HEK293 (cell line): Measurements from ENCODE around the gene CYREN.

Experiments
- CTCF ChIA-PET: fragments of 350-600 bp; formaldehyde crosslinking; extraction: SDS; loops from one replicate; lab custom pipeline; 2021; ENCODE audit warnings: antibody characterized with exemption; lab: Yijun Ruan, JAX
- POLR2A ChIA-PET: fragments of 300-600 bp; formaldehyde crosslinking; extraction: SDS; loops from one replicate; lab custom pipeline; 2020; ENCODE audit warnings: antibody characterized with exemption, inconsistent platforms; lab: Yijun Ruan, JAX
- H3K27ac ChIP-seq: fragments of 200-500 bp; sonication (Bioruptor generic); 2 replicates; pipeline ENCODE4 v1.5.1; 2014; ENCODE audit warnings: low read depth, low read length, control low read depth, inconsistent platforms; ENCODE audit errors: extremely low read depth
- H3K36me3 ChIP-seq, 2 experiments: fragments of 200-500 bp in 1 of 2; sonication (Bioruptor generic) in 1 of 2; 1 replicate in 1 of 2; 2 replicates in 1 of 2; pipeline ENCODE4 v1.5.1; 2014 to 2017; ENCODE audit warnings: inconsistent platforms in 2 of 2, low read length in 2 of 2; ENCODE audit not compliant: control insufficient read depth in 2 of 2, insufficient read depth in 1 of 2
- H3K4me1 ChIP-seq: fragments of 200-500 bp; sonication (Bioruptor generic); 2 replicates; pipeline ENCODE4 v1.5.1; 2014; ENCODE audit warnings: mild to moderate bottlenecking, low read length, inconsistent platforms; ENCODE audit not compliant: control insufficient read depth, insufficient read depth
- H3K4me3 ChIP-seq: 2 replicates; pipeline ENCODE4 v1.5.1; 2011; ENCODE audit warnings: low read depth, mild to moderate bottlenecking, control low read depth, low read length, moderate library complexity
- H3K9me3 ChIP-seq: fragments of 200-500 bp; sonication (Bioruptor generic); 2 replicates; pipeline ENCODE4 v1.5.1; 2014; ENCODE audit warnings: low read depth, low read length, inconsistent platforms; ENCODE audit not compliant: control insufficient read depth, insufficient read depth
- KLF1 ChIP-seq: fragments of 450-650 bp; formaldehyde crosslinking; IDR thresholded peaks from 2 replicates; pipeline ENCODE4 v1.5.1; 2016; ENCODE audit warnings: missing biosample characterization, missing genetic modification characterization
- MZF1 ChIP-seq: fragments of 450-650 bp; formaldehyde crosslinking; IDR thresholded peaks from 2 replicates; pipeline ENCODE4 v1.5.1; 2017; ENCODE audit warnings: missing biosample characterization, missing genetic modification characterization, borderline replicate concordance
- SP7 ChIP-seq: fragments of 450-650 bp; formaldehyde crosslinking; IDR thresholded peaks from 2 replicates; pipeline ENCODE4 v1.5.1; 2016; ENCODE audit warnings: missing biosample characterization, missing genetic modification characterization
- ZBTB1 ChIP-seq: fragments of 450-650 bp; formaldehyde crosslinking; IDR thresholded peaks from 2 replicates; pipeline ENCODE4 v1.5.1; 2016; ENCODE audit warnings: missing biosample characterization, missing genetic modification characterization
- ZBTB26 ChIP-seq: fragments of 450-650 bp; formaldehyde crosslinking; optimal IDR thresholded peaks from 2 replicates; pipeline ENCODE3; 2016; ENCODE audit warnings: missing biosample characterization, mild to moderate bottlenecking, missing genetic modification characterization
- ZIC2 ChIP-seq: fragments of 450-650 bp; formaldehyde crosslinking; IDR thresholded peaks from 2 replicates; pipeline ENCODE4 v1.5.1; 2016; ENCODE audit warnings: missing biosample characterization, missing genetic modification characterization
- ZNF121 ChIP-seq: fragments of 450-650 bp; formaldehyde crosslinking; IDR thresholded peaks from 2 replicates; pipeline ENCODE4 v1.5.1; 2016; ENCODE audit warnings: missing biosample characterization, missing genetic modification characterization
- ZNF18 ChIP-seq: fragments of 450-650 bp; formaldehyde crosslinking; IDR thresholded peaks from 2 replicates; pipeline ENCODE4 v1.5.1; 2016; ENCODE audit warnings: missing biosample characterization, missing genetic modification characterization
- ZNF501 ChIP-seq: fragments of 450-650 bp; formaldehyde crosslinking; IDR thresholded peaks from 2 replicates; pipeline ENCODE4 v1.5.1; 2016; ENCODE audit warnings: missing biosample characterization, missing genetic modification characterization
- ZNF624 ChIP-seq: fragments of 450-650 bp; formaldehyde crosslinking; IDR thresholded peaks from 2 replicates; pipeline ENCODE4 v1.5.1; 2017; ENCODE audit warnings: missing biosample characterization, missing genetic modification characterization
- ZNF626 ChIP-seq: fragments of 450-650 bp; sonication (Bioruptor Pico); formaldehyde crosslinking; IDR thresholded peaks from 2 replicates; pipeline ENCODE4 v1.5.1; 2018; ENCODE audit warnings: missing biosample characterization, missing genetic modification characterization, inconsistent platforms
- ZNF701 ChIP-seq: fragments of 450-650 bp; formaldehyde crosslinking; IDR thresholded peaks from 2 replicates; pipeline ENCODE4 v1.5.1; 2016; ENCODE audit warnings: missing biosample characterization, missing genetic modification characterization
- ZSCAN18 ChIP-seq: fragments of 450-650 bp; formaldehyde crosslinking; IDR thresholded peaks from 2 replicates; pipeline ENCODE4 v1.5.1; 2016; ENCODE audit warnings: missing biosample characterization, missing genetic modification characterization
- TF ChIP-seq, protein P1 (sequence below): fragments of 450-650 bp; formaldehyde crosslinking; IDR thresholded peaks from 2 replicates; pipeline ENCODE4 v1.5.1; 2017; ENCODE audit warnings: missing biosample characterization, missing genetic modification characterization
- TF ChIP-seq, protein P2 (sequence below): fragments of 450-650 bp; formaldehyde crosslinking; conservative IDR thresholded peaks from 2 replicates; pipeline ENCODE4 v1.5.1; 2016; ENCODE audit warnings: low read depth, missing biosample characterization, missing genetic modification characterization
- TF ChIP-seq, protein P3 (sequence below): fragments of 450-650 bp; formaldehyde crosslinking; IDR thresholded peaks from 2 replicates; pipeline ENCODE4 v1.5.1; 2016; ENCODE audit warnings: missing biosample characterization, missing genetic modification characterization, low read depth

CYREN gene

DNA sequence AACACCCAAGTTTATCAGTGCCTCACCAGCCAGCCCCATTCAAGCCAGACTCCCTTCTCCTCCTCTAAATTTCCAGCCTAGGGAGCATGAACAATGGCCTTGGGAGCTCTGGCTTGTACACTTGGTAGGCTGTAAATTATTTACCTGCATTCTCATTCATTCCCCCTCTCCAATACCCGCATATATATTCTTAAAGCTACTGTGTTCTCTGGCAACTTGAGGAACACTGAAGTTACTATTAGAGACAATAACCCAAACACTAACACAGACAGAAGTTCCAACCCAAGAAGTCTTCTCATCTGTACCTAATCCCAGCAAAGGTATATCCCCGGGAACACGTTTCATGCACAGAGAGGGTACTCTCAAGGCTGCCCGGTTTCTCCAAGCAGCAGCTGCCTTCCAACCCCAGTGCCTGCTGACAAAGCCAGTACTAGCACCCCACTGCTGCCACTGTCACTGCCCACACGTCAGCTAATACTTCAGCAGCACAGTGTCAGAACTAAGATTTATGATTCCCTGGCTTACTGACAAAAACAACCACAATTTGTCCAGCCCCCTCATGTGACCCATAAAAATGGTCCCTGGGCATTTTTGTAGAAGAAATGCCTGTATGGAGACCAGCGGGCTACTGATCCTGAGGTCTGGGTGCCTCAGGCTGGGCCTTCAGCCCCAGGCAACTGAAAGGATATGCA lies 37.7 kb upstream of the CYREN start (continued):
- TF ChIP-seq ZNF18 (no peak), ZNF626 (no peak), ZBTB26 (tag by site-specific recombination) (no peak), ZSCAN18 (tag by site-specific recombination) (no peak), SP7 (tag by site-specific recombination) (peak; percentile 58), ZIC2 (peak; percentile 89), ZNF624 (no peak), ZBTB1 (no peak)
- TF ChIP-seq, protein P1, sequence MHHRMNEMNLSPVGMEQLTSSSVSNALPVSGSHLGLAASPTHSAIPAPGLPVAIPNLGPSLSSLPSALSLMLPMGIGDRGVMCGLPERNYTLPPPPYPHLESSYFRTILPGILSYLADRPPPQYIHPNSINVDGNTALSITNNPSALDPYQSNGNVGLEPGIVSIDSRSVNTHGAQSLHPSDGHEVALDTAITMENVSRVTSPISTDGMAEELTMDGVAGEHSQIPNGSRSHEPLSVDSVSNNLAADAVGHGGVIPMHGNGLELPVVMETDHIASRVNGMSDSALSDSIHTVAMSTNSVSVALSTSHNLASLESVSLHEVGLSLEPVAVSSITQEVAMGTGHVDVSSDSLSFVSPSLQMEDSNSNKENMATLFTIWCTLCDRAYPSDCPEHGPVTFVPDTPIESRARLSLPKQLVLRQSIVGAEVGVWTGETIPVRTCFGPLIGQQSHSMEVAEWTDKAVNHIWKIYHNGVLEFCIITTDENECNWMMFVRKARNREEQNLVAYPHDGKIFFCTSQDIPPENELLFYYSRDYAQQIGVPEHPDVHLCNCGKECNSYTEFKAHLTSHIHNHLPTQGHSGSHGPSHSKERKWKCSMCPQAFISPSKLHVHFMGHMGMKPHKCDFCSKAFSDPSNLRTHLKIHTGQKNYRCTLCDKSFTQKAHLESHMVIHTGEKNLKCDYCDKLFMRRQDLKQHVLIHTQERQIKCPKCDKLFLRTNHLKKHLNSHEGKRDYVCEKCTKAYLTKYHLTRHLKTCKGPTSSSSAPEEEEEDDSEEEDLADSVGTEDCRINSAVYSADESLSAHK (tag by site-specific recombination) = no peak
- TF ChIP-seq, all 188 proteins: peak for 24

DNA sequence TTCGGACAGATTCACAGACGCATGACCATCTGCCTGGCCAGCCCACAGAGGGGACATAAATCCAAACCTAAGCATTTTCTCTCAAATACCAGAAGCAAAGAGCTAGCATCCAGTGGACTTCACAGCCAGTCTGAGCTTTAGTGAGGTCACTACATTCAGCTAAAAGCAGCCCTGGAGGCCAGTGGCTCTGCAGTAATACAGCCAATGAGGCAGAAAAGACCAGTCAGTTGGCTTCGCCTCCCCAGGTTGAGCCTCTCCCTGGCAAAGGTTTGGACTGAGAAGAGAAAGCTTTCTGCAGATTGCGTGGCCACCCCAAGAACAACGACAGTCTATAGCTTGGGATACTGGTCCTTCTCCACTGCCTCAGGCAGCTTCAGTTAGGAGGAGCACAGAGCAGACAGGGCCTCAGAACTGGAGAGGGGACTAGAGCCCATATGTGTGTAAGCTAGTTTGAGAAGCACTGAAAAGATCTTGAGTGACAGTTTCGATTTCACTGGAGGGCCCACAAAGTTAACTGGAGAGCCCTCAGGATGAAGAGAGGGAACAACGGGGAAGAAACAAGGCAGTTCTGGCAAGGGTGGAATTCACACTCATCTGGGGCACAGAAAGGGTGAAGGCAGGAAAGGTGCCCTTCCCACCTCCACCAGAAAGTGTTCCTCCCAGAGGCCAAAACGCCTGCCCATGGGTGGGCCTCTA lies 37.0 kb upstream of the CYREN start:
- CTCF ChIA-PET = interaction anchor here (0.6 to 1.0 kb wide), 2 partner anchors 37 to 483 kb away, joined by 3 to 4 read pairs; partner anchors contain the start of gene CYREN
- POLR2A ChIA-PET = interaction anchor here (0.6 kb wide), 1 partner anchor 611 kb away, joined by 5 read pairs; no protein-coding TSS in a partner anchor
- no peak overlapping the region for H3K27ac ChIP-seq
- peaks cover 7% of the 10 kb centered on the region for H3K4me1 ChIP-seq
- peaks cover 0 to 40% of the 10 kb centered on the region in 2 experiments; a peak in 2 of 3 replicates for H3K36me3 ChIP-seq
- no peaks in the 10 kb centered on the region for H3K9me3 ChIP-seq
- no peak overlapping the region for H3K4me3 ChIP-seq
- no peak for TF ChIP-seq MZF1 (tag by site-specific recombination)
- TF ChIP-seq ZNF501 (tag by site-specific recombination) = no peak
- TF ChIP-seq, protein P2, sequence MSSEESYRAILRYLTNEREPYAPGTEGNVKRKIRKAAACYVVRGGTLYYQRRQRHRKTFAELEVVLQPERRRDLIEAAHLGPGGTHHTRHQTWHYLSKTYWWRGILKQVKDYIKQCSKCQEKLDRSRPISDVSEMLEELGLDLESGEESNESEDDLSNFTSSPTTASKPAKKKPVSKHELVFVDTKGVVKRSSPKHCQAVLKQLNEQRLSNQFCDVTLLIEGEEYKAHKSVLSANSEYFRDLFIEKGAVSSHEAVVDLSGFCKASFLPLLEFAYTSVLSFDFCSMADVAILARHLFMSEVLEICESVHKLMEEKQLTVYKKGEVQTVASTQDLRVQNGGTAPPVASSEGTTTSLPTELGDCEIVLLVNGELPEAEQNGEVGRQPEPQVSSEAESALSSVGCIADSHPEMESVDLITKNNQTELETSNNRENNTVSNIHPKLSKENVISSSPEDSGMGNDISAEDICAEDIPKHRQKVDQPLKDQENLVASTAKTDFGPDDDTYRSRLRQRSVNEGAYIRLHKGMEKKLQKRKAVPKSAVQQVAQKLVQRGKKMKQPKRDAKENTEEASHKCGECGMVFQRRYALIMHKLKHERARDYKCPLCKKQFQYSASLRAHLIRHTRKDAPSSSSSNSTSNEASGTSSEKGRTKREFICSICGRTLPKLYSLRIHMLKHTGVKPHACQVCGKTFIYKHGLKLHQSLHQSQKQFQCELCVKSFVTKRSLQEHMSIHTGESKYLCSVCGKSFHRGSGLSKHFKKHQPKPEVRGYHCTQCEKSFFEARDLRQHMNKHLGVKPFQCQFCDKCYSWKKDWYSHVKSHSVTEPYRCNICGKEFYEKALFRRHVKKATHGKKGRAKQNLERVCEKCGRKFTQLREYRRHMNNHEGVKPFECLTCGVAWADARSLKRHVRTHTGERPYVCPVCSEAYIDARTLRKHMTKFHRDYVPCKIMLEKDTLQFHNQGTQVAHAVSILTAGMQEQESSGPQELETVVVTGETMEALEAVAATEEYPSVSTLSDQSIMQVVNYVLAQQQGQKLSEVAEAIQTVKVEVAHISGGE (tag by site-specific recombination) = no peak
- no peak for TF ChIP-seq ZNF121 (tag by site-specific recombination)
- no peak for TF ChIP-seq KLF1 (tag by site-specific recombination)
- no peak for TF ChIP-seq ZNF701 (tag by site-specific recombination)
- TF ChIP-seq, protein P3, sequence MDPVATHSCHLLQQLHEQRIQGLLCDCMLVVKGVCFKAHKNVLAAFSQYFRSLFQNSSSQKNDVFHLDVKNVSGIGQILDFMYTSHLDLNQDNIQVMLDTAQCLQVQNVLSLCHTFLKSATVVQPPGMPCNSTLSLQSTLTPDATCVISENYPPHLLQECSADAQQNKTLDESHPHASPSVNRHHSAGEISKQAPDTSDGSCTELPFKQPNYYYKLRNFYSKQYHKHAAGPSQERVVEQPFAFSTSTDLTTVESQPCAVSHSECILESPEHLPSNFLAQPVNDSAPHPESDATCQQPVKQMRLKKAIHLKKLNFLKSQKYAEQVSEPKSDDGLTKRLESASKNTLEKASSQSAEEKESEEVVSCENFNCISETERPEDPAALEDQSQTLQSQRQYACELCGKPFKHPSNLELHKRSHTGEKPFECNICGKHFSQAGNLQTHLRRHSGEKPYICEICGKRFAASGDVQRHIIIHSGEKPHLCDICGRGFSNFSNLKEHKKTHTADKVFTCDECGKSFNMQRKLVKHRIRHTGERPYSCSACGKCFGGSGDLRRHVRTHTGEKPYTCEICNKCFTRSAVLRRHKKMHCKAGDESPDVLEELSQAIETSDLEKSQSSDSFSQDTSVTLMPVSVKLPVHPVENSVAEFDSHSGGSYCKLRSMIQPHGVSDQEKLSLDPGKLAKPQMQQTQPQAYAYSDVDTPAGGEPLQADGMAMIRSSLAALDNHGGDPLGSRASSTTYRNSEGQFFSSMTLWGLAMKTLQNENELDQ = no peak
